GM23248 (cell line): ENCODE results near the gene ELF4.

Source experiments
- EZH2 ChIP-seq: fragments of 200-600 bp; sonication (generic); IDR thresholded peaks from 2 replicates; pipeline ENCODE4 v1.6.1; 2018; ENCODE audit warnings: antibody characterized with exemption, mild to moderate bottlenecking; ENCODE audit not compliant: insufficient read depth, poor library complexity, severe bottlenecking
- EZH2phosphoT487 ChIP-seq: fragments of 200-600 bp; sonication (generic); IDR thresholded peaks from 2 replicates; pipeline ENCODE4 v1.6.1; 2018; ENCODE audit warnings: antibody characterized with exemption, moderate library complexity, mild to moderate bottlenecking, low read depth; ENCODE audit not compliant: insufficient read depth

DNA sequence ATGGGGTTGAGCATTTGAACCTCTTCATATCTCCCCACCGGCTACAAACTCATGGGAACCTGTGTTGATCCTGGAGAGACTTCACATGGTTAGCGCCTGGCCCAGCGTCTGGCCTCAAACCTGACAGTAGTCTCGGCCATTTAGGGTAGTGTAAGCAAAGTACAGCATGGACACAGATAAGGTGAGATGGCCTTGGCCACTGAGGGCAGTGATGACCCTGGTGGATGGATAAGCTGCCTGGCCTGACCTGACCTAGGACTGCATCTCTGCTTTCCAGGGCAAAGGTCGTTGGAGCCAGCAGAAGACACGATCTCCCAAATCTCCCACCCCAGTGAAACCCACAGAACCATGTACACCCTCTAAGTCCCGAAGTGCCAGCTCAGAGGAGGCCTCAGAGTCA lies 76.1 kb downstream of the ELF4 start:
- TF ChIP-seq EZH2phosphoT487 = no peak
- no peak for TF ChIP-seq EZH2
